ENCODE measurements around the gene FOXL2NB. TPM values are rescaled to one million over a fixed set of nuclear protein-coding genes. Genes with fewer than 3 reads are reported as not detected.

FOXL2NB gene
- total RNA-seq, 1 experiment from 2014 or later = 0.31 TPM

DNA sequence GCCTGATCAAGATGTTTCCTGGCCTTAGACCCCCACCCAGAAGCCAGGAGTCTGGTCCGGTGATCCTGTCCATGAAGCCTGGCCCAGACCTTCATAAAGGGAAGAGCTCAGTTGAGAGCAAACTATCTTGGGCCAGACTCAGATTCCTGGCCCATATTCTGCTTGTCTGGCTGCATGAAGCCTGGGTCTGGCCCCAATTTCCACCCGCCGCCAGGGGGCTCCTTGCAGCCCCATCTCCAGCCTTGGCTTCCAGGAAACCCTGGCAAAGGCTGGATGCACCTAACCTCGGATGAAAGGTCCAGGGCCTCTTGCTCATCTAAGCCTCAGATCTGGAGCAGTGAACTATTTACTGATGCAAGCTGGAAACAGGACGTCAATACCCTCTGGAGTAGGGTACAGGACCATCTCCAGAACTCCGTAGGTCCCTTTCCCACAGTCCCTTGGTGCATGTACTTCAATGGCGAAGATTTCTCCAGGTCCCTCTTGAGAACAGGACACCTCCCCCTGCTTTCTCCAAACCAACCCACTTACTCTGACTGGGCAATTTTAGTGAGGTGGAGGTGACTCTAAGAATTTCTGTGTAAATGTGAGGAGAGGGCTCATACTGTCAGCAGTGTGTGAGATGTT lies 5.6 kb upstream of the FOXL2NB start:
- Histone ChIP-seq H3T11ph (ENCODE audit: low read length) (no peak overlapping the region), H3K9ac (ENCODE audit: extremely low read depth, insufficient read length, low read length) (no peak overlapping the region), H2BK12ac (ENCODE audit: insufficient read length, low read depth, low read length) (no peak overlapping the region), H3K23me2 (ENCODE audit: insufficient read length, low read depth, low read length, poor library complexity, severe bottlenecking) (peaks cover 20% of the 10 kb centered on the region), H4K91ac (ENCODE audit: insufficient read length, low read depth, low read length) (no peak overlapping the region), H3K27ac (ENCODE audit: insufficient read length, low read depth, low read length) (no peak overlapping the region), H4K8ac (replicated peaks; ENCODE audit: insufficient read length, low read depth, low read length) (no peak overlapping the region), H2BK5ac (ENCODE audit: insufficient read length, low read length) (no peak overlapping the region), H2AK5ac (ENCODE audit: insufficient read length, low read length) (no peak overlapping the region), H3K14ac (ENCODE audit: insufficient read depth, low read length) (no peak overlapping the region), H2BK120ac (ENCODE audit: low read depth, low read length, poor library complexity, severe bottlenecking) (no peak overlapping the region), H3K27me3 (ENCODE audit: insufficient read depth, low read length) (peaks cover 87% of the 10 kb centered on the region), H2BK15ac (ENCODE audit: low read depth, low read length) (no peak overlapping the region; the same call in 1 of the 2 replicates), H4K20me1 (ENCODE audit: control insufficient read depth, insufficient read depth, insufficient read length) (no peaks in the 10 kb centered on the region), H3K4me1 (ENCODE audit: insufficient read depth, low read length) (peaks cover 2% of the 10 kb centered on the region; the same call in 1 of the 2 replicates), H3K9me3 (ENCODE audit: control insufficient read depth, low read depth, low read length) (no peaks in the 10 kb centered on the region), H3K56ac (ENCODE audit: insufficient read length, low read depth, low read length) (no peak overlapping the region), H4K5ac (ENCODE audit: insufficient read length, low read depth, low read length) (no peak overlapping the region), H3K79me1 (ENCODE audit: insufficient read depth, low read depth, low read length, poor library complexity, severe bottlenecking) (no peaks in the 10 kb centered on the region), H3K4ac (ENCODE audit: low read depth, low read length) (no peak overlapping the region), H3K79me2 (ENCODE audit: insufficient read depth, low read length) (no peaks in the 10 kb centered on the region), H3K4me2 (ENCODE audit: insufficient read depth, insufficient read length, low read length) (no peak overlapping the region), H3K23ac (ENCODE audit: insufficient read length, low read depth, low read length) (no peak overlapping the region), H2AFZ (ENCODE audit: low read length) (no peak overlapping the region), H3K18ac (ENCODE audit: insufficient read length, low read depth, low read length) (no peak overlapping the region), H2BK20ac (ENCODE audit: low read depth, low read length, poor library complexity, severe bottlenecking) (no peak overlapping the region)
- no peak overlapping the region for H3K27ac Mint-ChIP-seq
- no peaks in the 10 kb centered on the region; a peak in 2 of 7 replicates for H3K36me3 Mint-ChIP-seq (ENCODE audit: insufficient read depth in 1 of 3, low read depth in 3 of 3)
- peaks cover 4 to 11% of the 10 kb centered on the region in 2 experiments; a peak in 4 of 5 replicates for H3K9me3 Mint-ChIP-seq
- no CpG with 5 or more reads among the region's 7 CpGs for WGBS (ENCODE audit: extremely low coverage, insufficient read length, low lambda C conversion rate)
- DNase-seq = peak; percentile 81
- no peak overlapping the region for H3K4me3 Mint-ChIP-seq
- TF ChIP-seq, protein P1, sequence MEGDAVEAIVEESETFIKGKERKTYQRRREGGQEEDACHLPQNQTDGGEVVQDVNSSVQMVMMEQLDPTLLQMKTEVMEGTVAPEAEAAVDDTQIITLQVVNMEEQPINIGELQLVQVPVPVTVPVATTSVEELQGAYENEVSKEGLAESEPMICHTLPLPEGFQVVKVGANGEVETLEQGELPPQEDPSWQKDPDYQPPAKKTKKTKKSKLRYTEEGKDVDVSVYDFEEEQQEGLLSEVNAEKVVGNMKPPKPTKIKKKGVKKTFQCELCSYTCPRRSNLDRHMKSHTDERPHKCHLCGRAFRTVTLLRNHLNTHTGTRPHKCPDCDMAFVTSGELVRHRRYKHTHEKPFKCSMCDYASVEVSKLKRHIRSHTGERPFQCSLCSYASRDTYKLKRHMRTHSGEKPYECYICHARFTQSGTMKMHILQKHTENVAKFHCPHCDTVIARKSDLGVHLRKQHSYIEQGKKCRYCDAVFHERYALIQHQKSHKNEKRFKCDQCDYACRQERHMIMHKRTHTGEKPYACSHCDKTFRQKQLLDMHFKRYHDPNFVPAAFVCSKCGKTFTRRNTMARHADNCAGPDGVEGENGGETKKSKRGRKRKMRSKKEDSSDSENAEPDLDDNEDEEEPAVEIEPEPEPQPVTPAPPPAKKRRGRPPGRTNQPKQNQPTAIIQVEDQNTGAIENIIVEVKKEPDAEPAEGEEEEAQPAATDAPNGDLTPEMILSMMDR (conservative IDR thresholded peaks at IDR 0.05) = peak; percentile 91
- peaks cover 99% of the 10 kb centered on the region for H3K27me3 Mint-ChIP-seq (ENCODE audit: low read depth)
- H3K4me1 Mint-ChIP-seq = peaks cover 37 to 53% of the 10 kb centered on the region in 2 experiments
